H9 (cell line): ENCODE measurements around the gene LFNG. TPM values are rescaled to one million over a fixed set of nuclear protein-coding genes. Genes with fewer than 3 reads are reported as not detected.

Experiments
- DNase-seq: peaks from one replicate; pipeline ENCODE4 v3.0.0-alpha.2; 2017
- H2AFZ ChIP-seq: one replicate; pipeline ENCODE4 v1.6.1; 2013; ENCODE audit warnings: mild to moderate bottlenecking, low read length, control low read depth, moderate library complexity
- H2AK5ac ChIP-seq: 2 replicates; pipeline ENCODE4 v1.6.1; 2013; ENCODE audit warnings: low read length, control low read depth, mixed read lengths; ENCODE audit not compliant: insufficient read length
- H2BK120ac ChIP-seq: one replicate; pipeline ENCODE4 v1.6.1; 2013; ENCODE audit warnings: low read depth, mild to moderate bottlenecking, low read length, control low read depth, inconsistent platforms; ENCODE audit not compliant: poor library complexity, severe bottlenecking
- H2BK12ac ChIP-seq: 2 replicates; pipeline ENCODE4 v1.6.1; 2013; ENCODE audit warnings: low read length, control low read depth, mixed read lengths, low read depth; ENCODE audit not compliant: insufficient read length
- H2BK15ac ChIP-seq: 2 replicates; pipeline ENCODE4 v1.6.1; 2013; ENCODE audit warnings: low read depth, low read length, control low read depth
- H2BK20ac ChIP-seq: one replicate; pipeline ENCODE4 v1.6.1; 2013; ENCODE audit warnings: low read depth, mild to moderate bottlenecking, low read length, control low read depth, inconsistent platforms; ENCODE audit not compliant: poor library complexity, severe bottlenecking
- H2BK5ac ChIP-seq: 2 replicates; pipeline ENCODE4 v1.6.1; 2013; ENCODE audit warnings: low read length, control low read depth, mixed read lengths; ENCODE audit not compliant: insufficient read length
- H3K14ac ChIP-seq: 2 replicates; pipeline ENCODE4 v1.6.1; 2013; ENCODE audit warnings: low read length, control low read depth; ENCODE audit not compliant: insufficient read depth
- H3K18ac ChIP-seq: 2 replicates; pipeline ENCODE4 v1.6.1; 2013; ENCODE audit warnings: low read depth, mild to moderate bottlenecking, mixed read lengths, low read length, control low read depth; ENCODE audit not compliant: insufficient read length
- H3K23ac ChIP-seq: 2 replicates; pipeline ENCODE4 v1.6.1; 2013; ENCODE audit warnings: low read length, control low read depth, mixed read lengths, low read depth; ENCODE audit not compliant: insufficient read length
- H3K23me2 ChIP-seq: 2 replicates; pipeline ENCODE4 v1.6.1; 2013; ENCODE audit warnings: low read depth, mild to moderate bottlenecking, mixed read lengths, low read length, control low read depth; ENCODE audit not compliant: insufficient read length, poor library complexity, severe bottlenecking
- H3K27ac ChIP-seq: 2 replicates; pipeline ENCODE4 v1.5.1; 2013; ENCODE audit warnings: low read length, control low read depth, mixed read lengths, low read depth; ENCODE audit not compliant: insufficient read length
- H3K27me3 ChIP-seq: 2 replicates; pipeline ENCODE4 v1.6.1; 2013; ENCODE audit warnings: low read length, control low read depth, inconsistent platforms; ENCODE audit not compliant: insufficient read depth
- H3K4ac ChIP-seq: 2 replicates; pipeline ENCODE4 v1.6.1; 2013; ENCODE audit warnings: low read depth, mild to moderate bottlenecking, control low read depth, inconsistent platforms, low read length, moderate library complexity
- H3K4me1 ChIP-seq: 2 replicates; pipeline ENCODE4 v1.6.1; 2013; ENCODE audit warnings: low read length, control low read depth, inconsistent platforms; ENCODE audit not compliant: insufficient read depth
- H3K4me2 ChIP-seq: 2 replicates; pipeline ENCODE4 v1.6.1; 2013; ENCODE audit warnings: low read length, control low read depth, mixed read lengths; ENCODE audit not compliant: insufficient read length, insufficient read depth
- H3K56ac ChIP-seq: 2 replicates; pipeline ENCODE4 v1.6.1; 2013; ENCODE audit warnings: low read depth, mild to moderate bottlenecking, mixed read lengths, low read length, control low read depth; ENCODE audit not compliant: insufficient read length
- H3K79me1 ChIP-seq: 2 replicates; pipeline ENCODE4 v1.6.1; 2013; ENCODE audit warnings: low read depth, mild to moderate bottlenecking, moderate library complexity, low read length, control low read depth, inconsistent platforms; ENCODE audit not compliant: insufficient read depth, poor library complexity, severe bottlenecking
- H3K79me2 ChIP-seq: 2 replicates; pipeline ENCODE4 v1.6.1; 2013; ENCODE audit warnings: low read length, control low read depth, inconsistent platforms; ENCODE audit not compliant: insufficient read depth
- H3K9ac ChIP-seq: 2 replicates; pipeline ENCODE4 v1.6.1; 2013; ENCODE audit warnings: low read length, control low read depth, mixed read lengths; ENCODE audit not compliant: insufficient read length; ENCODE audit errors: extremely low read depth
- H3K9me3 ChIP-seq: one replicate; pipeline ENCODE4 v1.6.1; 2013; ENCODE audit warnings: low read depth, low read length, inconsistent platforms; ENCODE audit not compliant: control insufficient read depth
- H3T11ph ChIP-seq: one replicate; pipeline ENCODE4 v1.6.1; 2013; ENCODE audit warnings: mild to moderate bottlenecking, low read length, control low read depth, inconsistent platforms
- H4K20me1 ChIP-seq: one replicate; pipeline ENCODE4 v1.6.1; 2013; ENCODE audit not compliant: control insufficient read depth, insufficient read length, insufficient read depth
- H4K5ac ChIP-seq: 2 replicates; pipeline ENCODE4 v1.6.1; 2013; ENCODE audit warnings: low read depth, mild to moderate bottlenecking, mixed read lengths, low read length, control low read depth; ENCODE audit not compliant: insufficient read length
- H4K8ac ChIP-seq: replicated peaks from 2 replicates; pipeline ENCODE4 v1.6.1; 2013; ENCODE audit warnings: low read length, control low read depth, mixed read lengths, low read depth; ENCODE audit not compliant: insufficient read length
- H4K91ac ChIP-seq: 2 replicates; pipeline ENCODE4 v1.6.1; 2013; ENCODE audit warnings: low read depth, mild to moderate bottlenecking, moderate library complexity, mixed read lengths, low read length, control low read depth; ENCODE audit not compliant: insufficient read length
- H3K27ac Mint-ChIP-seq, 3 experiments: 2 replicates in 2 of 3; 3 replicates in 1 of 3; pipeline ENCODE4 v1.8.0; 2020 to 2021; ENCODE audit warnings: mixed read lengths in 3 of 3, mild to moderate bottlenecking in 1 of 3, moderate library complexity in 1 of 3
- H3K27me3 Mint-ChIP-seq: 2 replicates; pipeline ENCODE4 v1.8.0; 2021; ENCODE audit warnings: low read depth, mild to moderate bottlenecking, moderate library complexity, mixed read lengths
- H3K36me3 Mint-ChIP-seq, 3 experiments: 2 replicates in 2 of 3; 3 replicates in 1 of 3; pipeline ENCODE4 v1.8.0; 2020 to 2021; ENCODE audit warnings: low read depth in 3 of 3, mixed read lengths in 3 of 3; ENCODE audit not compliant: insufficient read depth in 1 of 3
- H3K4me1 Mint-ChIP-seq, 2 experiments: 2 replicates each; pipeline ENCODE4 v1.8.0; 2020; ENCODE audit warnings: mixed read lengths in 2 of 2
- H3K4me3 Mint-ChIP-seq, 2 experiments: 2 replicates in 1 of 2; 3 replicates in 1 of 2; pipeline ENCODE4 v1.8.0; 2020 to 2021; ENCODE audit warnings: mild to moderate bottlenecking in 2 of 2, mixed read lengths in 2 of 2, moderate library complexity in 1 of 2
- H3K9me3 Mint-ChIP-seq, 2 experiments: 2 replicates in 1 of 2; 3 replicates in 1 of 2; pipeline ENCODE4 v1.8.0; 2020; ENCODE audit warnings: mild to moderate bottlenecking in 2 of 2, mixed read lengths in 2 of 2, moderate library complexity in 1 of 2
- CTCF ChIP-seq: fragments of 200-600 bp; sonication (generic); conservative IDR thresholded peaks from 3 replicates; pipeline ENCODE4 v1.8.0; 2021; ENCODE audit warnings: antibody characterized with exemption, mild to moderate bottlenecking
- WGBS: extraction: QIAGEN DNeasy Blood & Tissue Kit; methylation state at CpG from one replicate; pipeline ENCODE4 v1.1.7; 2013; ENCODE audit warnings: missing lambda C conversion rate, low lambda C conversion rate, mixed read lengths; ENCODE audit not compliant: insufficient read length; ENCODE audit errors: extremely low coverage; 5-methylcytosine and 5-hydroxymethylcytosine counted together
- total RNA-seq: library from RNA; stranded (reverse); gene quantifications from 2 replicates; pipeline ENCODE4 v1.2.1, GENCODE V29; 2021

LFNG gene
- total RNA-seq, 1 experiment from 2014 or later = 52.9 TPM

DNA sequence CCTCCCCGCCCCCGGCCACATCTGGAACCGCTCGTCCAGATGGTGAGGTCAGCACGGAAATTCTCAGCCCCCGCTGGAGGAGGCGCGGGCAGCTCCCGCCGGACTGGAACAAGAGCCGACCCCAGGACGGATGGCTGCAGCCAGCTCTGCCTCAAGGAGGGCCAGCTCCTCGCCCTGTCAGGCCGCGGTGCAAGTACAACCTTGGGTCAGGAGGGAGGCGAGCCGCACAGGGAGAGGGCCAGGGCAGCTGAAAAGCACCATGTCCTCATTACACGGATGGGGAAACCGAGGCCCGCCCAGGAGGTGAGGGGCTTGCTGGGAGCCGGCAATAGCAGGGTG lies 39.5 kb upstream of the LFNG start:
- no peak for DNase-seq
- H3K27me3 Mint-ChIP-seq = peaks cover 9% of the 10 kb centered on the region
- H3K27me3 ChIP-seq = no peaks in the 10 kb centered on the region

More for the DNA sequence above, 39.5 kb upstream of the LFNG start:
- Histone ChIP-seq H3K14ac (no peak overlapping the region), H2BK5ac (no peak overlapping the region), H3K23me2 (no peaks in the 10 kb centered on the region), H3K9me3 (no peaks in the 10 kb centered on the region), H2BK12ac (no peak overlapping the region), H3K27ac (no peak overlapping the region), H3K56ac (no peak overlapping the region), H3K9ac (no peak overlapping the region), H2BK20ac (no peak overlapping the region), H2AFZ (no peak overlapping the region), H3T11ph (no peak overlapping the region), H3K23ac (no peak overlapping the region), H3K18ac (no peak overlapping the region), H4K91ac (no peak overlapping the region), H3K79me2 (no peaks in the 10 kb centered on the region), H3K4me1 (no peaks in the 10 kb centered on the region), H3K4me2 (no peak overlapping the region), H4K8ac (no peak overlapping the region), H3K4ac (no peak overlapping the region), H2BK15ac (no peak overlapping the region), H3K79me1 (no peaks in the 10 kb centered on the region), H2AK5ac (no peak overlapping the region), H2BK120ac (no peak overlapping the region), H4K5ac (no peak overlapping the region), H4K20me1 (no peaks in the 10 kb centered on the region)
- peaks cover 4 to 6% of the 10 kb centered on the region in 2 experiments; a peak in 4 of 5 replicates for H3K9me3 Mint-ChIP-seq
- H3K27ac Mint-ChIP-seq = no peak overlapping the region
- H3K36me3 Mint-ChIP-seq = no peaks in the 10 kb centered on the region
- no peak overlapping the region for H3K4me3 Mint-ChIP-seq
- no peak for TF ChIP-seq CTCF
- WGBS = no CpG with 5 or more reads among the region's 21 CpGs
- H3K4me1 Mint-ChIP-seq = peaks cover 7 to 13% of the 10 kb centered on the region in 2 experiments
